Psoas muscle (tissue), 8 donors: ENCODE measurements around the gene OTUD6A. TPM values are rescaled to one million over a fixed set of nuclear protein-coding genes. Genes with fewer than 3 reads are reported as not detected.
A peak's percentile ranks its signal among the peaks of the same experiment; 100 is the strongest.

Experiments
- ATAC-seq, 4 donors: fragments of 200-7000 bp; cut with Tn5 transposase; one replicate each; pipeline ENCODE4 v1.9.1; 2020; ENCODE audit warnings: moderate library complexity in 3 of 4, mild to moderate bottlenecking in 2 of 4
- DNase-seq, 2 donors: peaks; one replicate each; pipeline ENCODE4 v3.0.0-alpha.2; 2020
- H3K27ac ChIP-seq: fragments of 200-600 bp; one replicate; pipeline ENCODE4 v1.8.0; 2022
- H3K27me3 ChIP-seq, 3 donors: fragments of 200-600 bp in 1 of 3; one replicate each; pipeline versions ENCODE4 v1.6.1 to v1.8.0; 2013 to 2022; ENCODE audit warnings: low read length in 2 of 3, mild to moderate bottlenecking in 2 of 3, moderate library complexity in 1 of 3; ENCODE audit not compliant: insufficient read depth in 3 of 3
- H3K36me3 ChIP-seq, 2 donors: fragments of 200-600 bp in 1 of 2; one replicate each; pipeline versions ENCODE4 v1.6.1 to v1.8.0; 2013 to 2022; ENCODE audit warnings: low read depth in 1 of 2, mild to moderate bottlenecking in 1 of 2, moderate library complexity in 1 of 2; ENCODE audit not compliant: insufficient read depth in 1 of 2
- H3K4me1 ChIP-seq: fragments of 200-600 bp; one replicate; pipeline ENCODE4 v1.8.0; 2022
- H3K4me3 ChIP-seq: fragments of 200-600 bp; one replicate; pipeline ENCODE4 v1.8.0; 2022; ENCODE audit warnings: mild to moderate bottlenecking
- H3K9me3 ChIP-seq: fragments of 200-600 bp; one replicate; pipeline ENCODE4 v1.8.0; 2022
- WGBS, 3 donors: extraction: QIAGEN DNeasy Blood & Tissue Kit; methylation state at CpG; one replicate each; pipeline versions ENCODE4 v1.1.6 to v1.1.7; 2013; 5-methylcytosine and 5-hydroxymethylcytosine counted together
- intact Hi-C, 2 donors: fragments of 100-400 bp; cut with DNase I; formaldehyde crosslinking; loops; one replicate each; pipeline versions ENCODE4 v1.11.0 to v1.14.2; 2022
- polyA plus RNA-seq, 3 donors: library from polyadenylated mRNA; stranded (reverse); fragments of 200-250 nt; gene quantifications; one replicate each; pipeline ENCODE4 v1.2.3, GENCODE V29; 2013
- total RNA-seq, 4 donors: library from RNA; stranded (reverse); fragmentation: NEBNext Ultra II Directional in 2 of 4; extraction: Animal tissue kit (Norgen Biotek cat#: 25700) in 2 of 4; gene quantifications; one replicate each; pipeline versions ENCODE4 v1.2.1 to v1.2.4, GENCODE V29; 2021 to 2023
- TF ChIP-seq, protein P1 (sequence below): fragments of 200-600 bp; IDR thresholded peaks from one replicate; pipeline ENCODE4 v1.8.0; 2022; ENCODE audit warnings: antibody characterized with exemption
- donor health status: healthy with polysubstance abuse.
- donor health status: DM: no; HTN: no; CAD: no; lungs with moderate emphysema.
- donor health status: Bipolar disorder and iron deficiency.
- donor health status: healthy.
- donor health status: DM: yes; HTN: yes; CAD: no.
- donor health status: DM: no; HTN: no; CAD: no.
- donor health status: DM: no; HTN: no; CAD: no.
- donor health status: DM: yes; HTN: yes; CAD: no.

The OTUD6A gene
- total and polyA plus RNA-seq, 7 donors: not detected

- WGBS, 3 donors: 49 to 69% (median 53%) methylated on average over 4 of the region's 4 CpGs
- Histone ChIP-seq H3K9me3 (no peaks in the 10 kb centered on the region), H3K27ac (no peak overlapping the region), H3K36me3 (no peaks in the 10 kb centered on the region), H3K27me3 (peaks cover 0 to 35% (median 0%) of the 10 kb centered on the region in 3 donors), H3K4me1 (no peaks in the 10 kb centered on the region), H3K4me3 (no peak overlapping the region)
- ATAC-seq (no peak), DNase-seq (no peak)
- TF ChIP-seq, protein P1, sequence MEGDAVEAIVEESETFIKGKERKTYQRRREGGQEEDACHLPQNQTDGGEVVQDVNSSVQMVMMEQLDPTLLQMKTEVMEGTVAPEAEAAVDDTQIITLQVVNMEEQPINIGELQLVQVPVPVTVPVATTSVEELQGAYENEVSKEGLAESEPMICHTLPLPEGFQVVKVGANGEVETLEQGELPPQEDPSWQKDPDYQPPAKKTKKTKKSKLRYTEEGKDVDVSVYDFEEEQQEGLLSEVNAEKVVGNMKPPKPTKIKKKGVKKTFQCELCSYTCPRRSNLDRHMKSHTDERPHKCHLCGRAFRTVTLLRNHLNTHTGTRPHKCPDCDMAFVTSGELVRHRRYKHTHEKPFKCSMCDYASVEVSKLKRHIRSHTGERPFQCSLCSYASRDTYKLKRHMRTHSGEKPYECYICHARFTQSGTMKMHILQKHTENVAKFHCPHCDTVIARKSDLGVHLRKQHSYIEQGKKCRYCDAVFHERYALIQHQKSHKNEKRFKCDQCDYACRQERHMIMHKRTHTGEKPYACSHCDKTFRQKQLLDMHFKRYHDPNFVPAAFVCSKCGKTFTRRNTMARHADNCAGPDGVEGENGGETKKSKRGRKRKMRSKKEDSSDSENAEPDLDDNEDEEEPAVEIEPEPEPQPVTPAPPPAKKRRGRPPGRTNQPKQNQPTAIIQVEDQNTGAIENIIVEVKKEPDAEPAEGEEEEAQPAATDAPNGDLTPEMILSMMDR: no peak
- intact Hi-C loops: loop anchor here (5.0 kb wide), 2 partner anchors 413 to 493 kb away; partner anchors contain the start of gene EDA (in 1 of the 2)
Measured at GRCh38 chrX:70029863-70030262, 32.4 kb upstream of the OTUD6A start.

GRCh38 chrX:70030301-70030767, 31.9 kb upstream of the OTUD6A start:
- no peak for DNase-seq
- peak; percentile 55 to 84 (median 72) for ATAC-seq
- peaks cover 0 to 35% (median 0%) of the 10 kb centered on the region in 3 donors for H3K27me3 ChIP-seq
- TF ChIP-seq, protein P1: peak; percentile 70
- intact Hi-C loops: loop anchor here (5.0 kb wide), 1 partner anchor 493 kb away; no protein-coding TSS in a partner anchor
- H3K36me3 ChIP-seq: no peaks in the 10 kb centered on the region
- 1 to 5% (median 4%) methylated on average over 4 of the region's 4 CpGs for WGBS, 3 donors
- H3K9me3 ChIP-seq: no peaks in the 10 kb centered on the region
- H3K4me3 ChIP-seq: no peak overlapping the region
- H3K4me1 ChIP-seq: no peaks in the 10 kb centered on the region
- no peak overlapping the region for H3K27ac ChIP-seq

DNA sequence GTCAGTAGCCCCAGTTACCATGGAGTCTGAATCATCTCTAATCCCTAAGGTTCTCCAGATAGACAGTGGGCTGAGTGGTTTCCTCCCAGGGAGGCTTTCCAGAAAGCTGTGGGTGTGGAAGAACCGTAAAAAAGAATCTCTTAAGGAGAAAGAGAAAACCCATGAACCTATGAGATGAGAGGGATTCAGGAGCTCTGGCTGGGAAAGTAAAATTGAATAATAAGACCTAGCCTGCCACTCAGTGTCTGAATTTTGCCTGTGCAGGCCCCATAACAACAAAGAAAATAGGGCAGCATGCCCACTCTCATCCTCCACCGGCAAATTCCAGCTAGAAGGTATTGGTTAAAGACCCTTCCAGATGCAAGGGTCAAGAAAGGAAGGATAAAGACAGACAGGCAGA, 29.5 kb upstream of the OTUD6A start:
- H3K4me3 ChIP-seq: no peak overlapping the region
- H3K27ac ChIP-seq: no peak overlapping the region
- intact Hi-C loops: loop anchor here (5.0 kb wide), 1 partner anchor 495 kb away; no protein-coding TSS in a partner anchor
- no peaks in the 10 kb centered on the region for H3K4me1 ChIP-seq
- H3K36me3 ChIP-seq: no peaks in the 10 kb centered on the region
- WGBS, 3 donors: 37 to 52% (median 38%) methylated on average over 2 of the region's 2 CpGs
- ATAC-seq: no peak
- no peaks in the 10 kb centered on the region for H3K9me3 ChIP-seq
- TF ChIP-seq, protein P1: no peak
- peaks cover 0 to 24% (median 0%) of the 10 kb centered on the region in 3 donors for H3K27me3 ChIP-seq
- no peak for DNase-seq

GRCh38 chrX:70033348-70034051, 28.8 kb upstream of the OTUD6A start:
- no peak overlapping the region for H3K27ac ChIP-seq
- peaks cover 0 to 20% (median 0%) of the 10 kb centered on the region in 3 donors for H3K27me3 ChIP-seq
- H3K36me3 ChIP-seq: no peaks in the 10 kb centered on the region
- H3K4me3 ChIP-seq: no peak overlapping the region
- no peaks in the 10 kb centered on the region for H3K9me3 ChIP-seq
- peak in 3 of 4 donors; percentile 49 to 59 (median 58) for ATAC-seq
- WGBS, 3 donors: 68 to 80% (median 73%) methylated on average over 9 to 10 of the region's 10 CpGs
- TF ChIP-seq, protein P1: peak; percentile 38
- intact Hi-C loops: loop anchor here (2.0 to 5.0 kb wide), 2 partner anchors 63 to 496 kb away; no protein-coding TSS in a partner anchor
- no peak for DNase-seq
- no peaks in the 10 kb centered on the region for H3K4me1 ChIP-seq
